ENCODE results near the gene BAX. TPM values are rescaled to one million over a fixed set of nuclear protein-coding genes. Genes with fewer than 3 reads are reported as not detected.

Gene BAX
- polyA plus RNA-seq, 1 of the 3 experiments (the other 2 are of a cell fraction) = 640 TPM

DNA sequence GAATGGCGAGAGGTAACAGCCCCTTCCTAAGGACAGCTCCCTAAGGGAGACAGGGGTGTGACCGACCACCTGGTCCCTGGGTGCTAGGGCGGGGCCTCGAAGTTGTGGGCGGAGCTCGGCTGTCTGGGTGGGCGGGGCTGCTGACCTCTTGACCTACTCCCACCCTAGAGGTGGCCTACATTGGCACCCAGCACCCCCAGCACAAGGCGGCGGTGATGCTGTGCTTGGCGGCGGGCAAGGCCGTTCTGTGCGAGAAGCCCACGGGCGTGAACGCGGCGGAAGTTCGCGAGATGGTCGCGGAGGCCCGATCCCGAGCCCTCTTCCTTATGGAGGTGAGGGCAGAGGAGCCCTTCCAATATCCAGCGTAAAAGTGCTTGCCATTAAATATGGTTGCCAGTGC lies 18.8 kb upstream of the BAX start:
- Histone ChIP-seq H2AFZ (ENCODE audit: low read depth) (no peak overlapping the region), H3K79me2 (ENCODE audit: insufficient read depth) (no peaks in the 10 kb centered on the region), H3K27ac (ENCODE audit: low read depth in 2 of 2, low read length in 1 of 2) (no peak overlapping the region), H3K9me2 (no peaks in the 10 kb centered on the region), H3K4me2 (no peak overlapping the region), H3K36me3 (replicated peaks in 1 of 2; ENCODE audit: control insufficient read depth in 1 of 2, insufficient read depth in 2 of 2, low read length in 1 of 2) (no peaks in the 10 kb centered on the region), H3K4me1 (ENCODE audit: control insufficient read depth in 1 of 2, insufficient read depth in 2 of 2, low read depth in 1 of 2, low read length in 1 of 2) (peaks cover 3 to 9% of the 10 kb centered on the region in 2 experiments; a peak in 1 of 4 replicates), H3K9me3 (no peaks in the 10 kb centered on the region), H3K4me3 (ENCODE audit: low read depth in 2 of 2, low read length in 1 of 2) (no peak overlapping the region), H3K27me3 (ENCODE audit: insufficient read depth) (no peaks in the 10 kb centered on the region), H4K20me1 (ENCODE audit: insufficient read depth) (no peaks in the 10 kb centered on the region), H3K9ac (no peak overlapping the region), H3F3A (replicated peaks; ENCODE audit: insufficient read depth) (peaks cover 9% of the 10 kb centered on the region)
- WGBS (ENCODE audit: low lambda C conversion rate) = 96% methylated on average over 23 of the region's 25 CpGs
- no peak for DNase-seq
- ChIA-PET CTCF (no interaction called here), POLR2A (interaction anchor here (0.7 kb wide), 1 partner anchor 11 kb away, joined by 3 read pairs; no protein-coding TSS in a partner anchor)
- TF ChIP-seq FOXM1 (IDR thresholded peaks at IDR 0.05; ENCODE audit: low read depth) = no peak
- TF ChIP-seq, protein P1, sequence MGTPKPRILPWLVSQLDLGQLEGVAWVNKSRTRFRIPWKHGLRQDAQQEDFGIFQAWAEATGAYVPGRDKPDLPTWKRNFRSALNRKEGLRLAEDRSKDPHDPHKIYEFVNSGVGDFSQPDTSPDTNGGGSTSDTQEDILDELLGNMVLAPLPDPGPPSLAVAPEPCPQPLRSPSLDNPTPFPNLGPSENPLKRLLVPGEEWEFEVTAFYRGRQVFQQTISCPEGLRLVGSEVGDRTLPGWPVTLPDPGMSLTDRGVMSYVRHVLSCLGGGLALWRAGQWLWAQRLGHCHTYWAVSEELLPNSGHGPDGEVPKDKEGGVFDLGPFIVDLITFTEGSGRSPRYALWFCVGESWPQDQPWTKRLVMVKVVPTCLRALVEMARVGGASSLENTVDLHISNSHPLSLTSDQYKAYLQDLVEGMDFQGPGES (IDR thresholded peaks at IDR 0.05; ENCODE audit: low read depth, low read length) = no peak
- TF ChIP-seq YY1 (IDR thresholded peaks at IDR 0.05; ENCODE audit: low read depth) = no peak
- no peak for TF ChIP-seq POLR2AphosphoS5 (IDR thresholded peaks at IDR 0.05; ENCODE audit: low read depth, low read length)
- TF ChIP-seq RFX5 (IDR thresholded peaks at IDR 0.05; ENCODE audit: low read length) = no peak
- TF ChIP-seq MXI1 (IDR thresholded peaks at IDR 0.05; ENCODE audit: low read depth, low read length) = no peak
- no peak for TF ChIP-seq GABPA (IDR thresholded peaks at IDR 0.05; ENCODE audit: low read depth)
- no peak for TF ChIP-seq EP300 (IDR thresholded peaks at IDR 0.05; ENCODE audit: borderline replicate concordance in 1 of 2, low read depth in 1 of 2, low read length in 1 of 2)
- TF ChIP-seq, protein P2, sequence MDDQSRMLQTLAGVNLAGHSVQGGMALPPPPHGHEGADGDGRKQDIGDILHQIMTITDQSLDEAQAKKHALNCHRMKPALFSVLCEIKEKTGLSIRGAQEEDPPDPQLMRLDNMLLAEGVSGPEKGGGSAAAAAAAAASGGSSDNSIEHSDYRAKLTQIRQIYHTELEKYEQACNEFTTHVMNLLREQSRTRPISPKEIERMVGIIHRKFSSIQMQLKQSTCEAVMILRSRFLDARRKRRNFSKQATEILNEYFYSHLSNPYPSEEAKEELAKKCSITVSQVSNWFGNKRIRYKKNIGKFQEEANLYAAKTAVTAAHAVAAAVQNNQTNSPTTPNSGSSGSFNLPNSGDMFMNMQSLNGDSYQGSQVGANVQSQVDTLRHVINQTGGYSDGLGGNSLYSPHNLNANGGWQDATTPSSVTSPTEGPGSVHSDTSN (IDR thresholded peaks at IDR 0.05) = no peak
- no peak for TF ChIP-seq TCF12 (IDR thresholded peaks at IDR 0.05)
- no peak for TF ChIP-seq SMC3 (IDR thresholded peaks at IDR 0.05; ENCODE audit: low read depth, low read length)

DNA sequence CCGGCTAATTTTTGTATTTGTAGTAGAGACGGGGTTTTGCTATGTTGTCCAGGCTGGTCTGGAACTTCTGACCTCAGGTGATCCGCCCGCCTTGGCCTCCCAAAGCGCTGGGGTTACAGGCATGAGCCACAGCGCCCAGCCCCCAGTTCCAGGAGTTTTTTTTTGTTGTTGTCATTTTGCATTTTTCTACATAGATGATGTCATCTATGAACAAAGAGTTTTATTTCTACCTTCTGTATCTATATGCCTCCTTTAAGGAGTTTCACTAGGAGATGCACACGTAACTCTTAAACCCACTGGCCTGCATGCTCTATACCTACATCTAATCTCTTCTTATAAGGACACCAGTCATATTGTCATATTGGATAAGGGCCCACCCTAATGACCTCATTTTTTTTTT lies 16.4 kb upstream of the BAX start:
- Histone ChIP-seq H3K4me2 (no peak overlapping the region), H3K9me3 (no peaks in the 10 kb centered on the region), H4K20me1 (ENCODE audit: insufficient read depth) (no peaks in the 10 kb centered on the region), H3K27me3 (ENCODE audit: insufficient read depth) (no peaks in the 10 kb centered on the region), H3F3A (replicated peaks; ENCODE audit: insufficient read depth) (peaks cover 5% of the 10 kb centered on the region), H3K36me3 (replicated peaks in 1 of 2; ENCODE audit: control insufficient read depth in 1 of 2, insufficient read depth in 2 of 2, low read length in 1 of 2) (no peaks in the 10 kb centered on the region), H3K4me3 (ENCODE audit: low read depth in 2 of 2, low read length in 1 of 2) (no peak overlapping the region), H3K27ac (ENCODE audit: low read depth in 2 of 2, low read length in 1 of 2) (no peak overlapping the region), H3K9me2 (no peaks in the 10 kb centered on the region), H3K4me1 (ENCODE audit: control insufficient read depth in 1 of 2, insufficient read depth in 2 of 2, low read depth in 1 of 2, low read length in 1 of 2) (peaks cover 0 to 5% of the 10 kb centered on the region in 2 experiments; a peak in 1 of 4 replicates), H3K79me2 (ENCODE audit: insufficient read depth) (no peaks in the 10 kb centered on the region), H3K9ac (no peak overlapping the region), H2AFZ (ENCODE audit: low read depth) (no peak overlapping the region)
- ChIA-PET POLR2A (interaction anchor here (0.7 kb wide), 1 partner anchor 60 kb away, joined by 3 read pairs; no protein-coding TSS in a partner anchor), CTCF (no interaction called here)
- no peak for TF ChIP-seq CHD2 (IDR thresholded peaks at IDR 0.05; ENCODE audit: low read length, partially characterized antibody)
- no peak for TF ChIP-seq FOXJ3 (CRISPR knock-in tag; IDR thresholded peaks at IDR 0.05)
- no peak for TF ChIP-seq TEAD4 (IDR thresholded peaks at IDR 0.05; ENCODE audit: borderline replicate concordance, insufficient read depth)
- no peak for TF ChIP-seq TAF1 (IDR thresholded peaks at IDR 0.05; ENCODE audit: borderline replicate concordance, low read depth, low read length)
- no peak for TF ChIP-seq GABPA (IDR thresholded peaks at IDR 0.05; ENCODE audit: low read depth)
- no peak for TF ChIP-seq RCOR1 (IDR thresholded peaks at IDR 0.05; ENCODE audit: low read length)
- TF ChIP-seq, protein P3, sequence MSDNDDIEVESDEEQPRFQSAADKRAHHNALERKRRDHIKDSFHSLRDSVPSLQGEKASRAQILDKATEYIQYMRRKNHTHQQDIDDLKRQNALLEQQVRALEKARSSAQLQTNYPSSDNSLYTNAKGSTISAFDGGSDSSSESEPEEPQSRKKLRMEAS (IDR thresholded peaks at IDR 0.05; ENCODE audit: low read depth) = no peak
- no peak for TF ChIP-seq RAD21 (IDR thresholded peaks at IDR 0.05; ENCODE audit: low read length)
- TF ChIP-seq, protein P4, sequence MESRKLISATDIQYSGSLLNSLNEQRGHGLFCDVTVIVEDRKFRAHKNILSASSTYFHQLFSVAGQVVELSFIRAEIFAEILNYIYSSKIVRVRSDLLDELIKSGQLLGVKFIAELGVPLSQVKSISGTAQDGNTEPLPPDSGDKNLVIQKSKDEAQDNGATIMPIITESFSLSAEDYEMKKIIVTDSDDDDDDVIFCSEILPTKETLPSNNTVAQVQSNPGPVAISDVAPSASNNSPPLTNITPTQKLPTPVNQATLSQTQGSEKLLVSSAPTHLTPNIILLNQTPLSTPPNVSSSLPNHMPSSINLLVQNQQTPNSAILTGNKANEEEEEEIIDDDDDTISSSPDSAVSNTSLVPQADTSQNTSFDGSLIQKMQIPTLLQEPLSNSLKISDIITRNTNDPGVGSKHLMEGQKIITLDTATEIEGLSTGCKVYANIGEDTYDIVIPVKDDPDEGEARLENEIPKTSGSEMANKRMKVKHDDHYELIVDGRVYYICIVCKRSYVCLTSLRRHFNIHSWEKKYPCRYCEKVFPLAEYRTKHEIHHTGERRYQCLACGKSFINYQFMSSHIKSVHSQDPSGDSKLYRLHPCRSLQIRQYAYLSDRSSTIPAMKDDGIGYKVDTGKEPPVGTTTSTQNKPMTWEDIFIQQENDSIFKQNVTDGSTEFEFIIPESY (IDR thresholded peaks at IDR 0.05; ENCODE audit: borderline replicate concordance, low read depth) = no peak
- no peak for TF ChIP-seq YY1 (IDR thresholded peaks at IDR 0.05; ENCODE audit: low read depth)
- TF ChIP-seq RFX5 (IDR thresholded peaks at IDR 0.05; ENCODE audit: low read length) = no peak
- TF ChIP-seq NFIC (IDR thresholded peaks at IDR 0.05; ENCODE audit: borderline replicate concordance) = no peak
- no peak for TF ChIP-seq JUND (IDR thresholded peaks at IDR 0.05)
- TF ChIP-seq, protein P2 (IDR thresholded peaks at IDR 0.05) = no peak
- no peak for TF ChIP-seq MEF2A (IDR thresholded peaks at IDR 0.05; ENCODE audit: borderline replicate concordance, low read depth)
- TF ChIP-seq TCF12 (IDR thresholded peaks at IDR 0.05) = no peak
- no peak for TF ChIP-seq SMC3 (IDR thresholded peaks at IDR 0.05; ENCODE audit: low read depth, low read length)
- TF ChIP-seq, protein P5, sequence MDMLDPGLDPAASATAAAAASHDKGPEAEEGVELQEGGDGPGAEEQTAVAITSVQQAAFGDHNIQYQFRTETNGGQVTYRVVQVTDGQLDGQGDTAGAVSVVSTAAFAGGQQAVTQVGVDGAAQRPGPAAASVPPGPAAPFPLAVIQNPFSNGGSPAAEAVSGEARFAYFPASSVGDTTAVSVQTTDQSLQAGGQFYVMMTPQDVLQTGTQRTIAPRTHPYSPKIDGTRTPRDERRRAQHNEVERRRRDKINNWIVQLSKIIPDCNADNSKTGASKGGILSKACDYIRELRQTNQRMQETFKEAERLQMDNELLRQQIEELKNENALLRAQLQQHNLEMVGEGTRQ (IDR thresholded peaks at IDR 0.05; ENCODE audit: borderline replicate concordance, low read depth, low read length) = no peak
- WGBS (ENCODE audit: low lambda C conversion rate) = 89% methylated on average over 7 of the region's 7 CpGs
- no peak for DNase-seq

Data from SK-N-SH (cell line).